HG03521 (cell line): ENCODE measurements around the gene LMF2.
"Not testable (repeated sequence)": the region's sequence is repeated elsewhere in the genome, so short reads cannot be mapped to it uniquely, and the experiment has no call there.

Source experiments
- ATAC-seq: cut with Tn5 transposase; IDR thresholded peaks from one replicate; pipeline ENCODE4 v1.9.1; 2021; ENCODE audit warnings: mild to moderate bottlenecking, moderate library complexity; ENCODE audit not compliant: unreplicated experiment

The LMF2 gene

DNA sequence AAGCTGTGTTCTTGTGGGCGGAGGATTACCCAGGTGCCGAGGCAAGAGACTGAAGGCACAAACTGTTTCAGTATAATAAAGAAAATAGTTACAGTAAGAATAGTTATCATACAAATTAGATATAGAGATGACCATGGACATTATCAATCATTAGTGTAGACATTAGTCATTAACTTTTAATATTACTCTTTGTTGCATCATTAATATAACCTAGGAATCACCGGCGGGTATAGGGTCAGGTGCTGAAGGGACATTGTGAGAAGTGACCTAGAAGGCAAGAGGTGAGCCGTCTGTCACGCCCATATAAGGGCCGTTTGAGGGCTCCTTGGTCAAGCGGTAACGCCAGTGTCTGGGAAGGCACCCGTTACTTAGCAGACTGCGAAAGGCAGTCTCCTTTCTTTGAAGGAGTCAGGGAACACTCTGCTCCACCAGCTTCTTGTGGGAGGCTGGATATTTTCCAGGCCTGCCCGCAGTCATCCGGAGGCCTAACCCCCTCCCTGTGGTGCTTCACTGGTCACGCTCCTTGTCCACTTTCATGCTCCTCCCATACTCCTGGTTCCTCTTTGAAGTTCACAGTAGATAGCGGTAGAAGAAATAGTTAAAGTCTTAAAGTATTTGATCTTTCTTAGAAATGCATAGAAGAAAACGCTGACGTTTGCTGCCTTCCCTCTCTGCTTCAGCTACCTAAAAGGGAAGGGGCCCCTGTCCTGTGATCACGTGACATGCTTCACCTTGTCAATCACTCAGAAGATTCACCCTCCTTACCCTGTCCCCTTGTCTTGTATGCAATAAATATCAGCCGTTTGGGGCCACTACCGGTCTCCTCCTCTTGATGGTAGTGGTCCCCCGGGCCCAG is 26.6 kb upstream of the LMF2 start:
- not testable (repeated sequence) for ATAC-seq

DNA sequence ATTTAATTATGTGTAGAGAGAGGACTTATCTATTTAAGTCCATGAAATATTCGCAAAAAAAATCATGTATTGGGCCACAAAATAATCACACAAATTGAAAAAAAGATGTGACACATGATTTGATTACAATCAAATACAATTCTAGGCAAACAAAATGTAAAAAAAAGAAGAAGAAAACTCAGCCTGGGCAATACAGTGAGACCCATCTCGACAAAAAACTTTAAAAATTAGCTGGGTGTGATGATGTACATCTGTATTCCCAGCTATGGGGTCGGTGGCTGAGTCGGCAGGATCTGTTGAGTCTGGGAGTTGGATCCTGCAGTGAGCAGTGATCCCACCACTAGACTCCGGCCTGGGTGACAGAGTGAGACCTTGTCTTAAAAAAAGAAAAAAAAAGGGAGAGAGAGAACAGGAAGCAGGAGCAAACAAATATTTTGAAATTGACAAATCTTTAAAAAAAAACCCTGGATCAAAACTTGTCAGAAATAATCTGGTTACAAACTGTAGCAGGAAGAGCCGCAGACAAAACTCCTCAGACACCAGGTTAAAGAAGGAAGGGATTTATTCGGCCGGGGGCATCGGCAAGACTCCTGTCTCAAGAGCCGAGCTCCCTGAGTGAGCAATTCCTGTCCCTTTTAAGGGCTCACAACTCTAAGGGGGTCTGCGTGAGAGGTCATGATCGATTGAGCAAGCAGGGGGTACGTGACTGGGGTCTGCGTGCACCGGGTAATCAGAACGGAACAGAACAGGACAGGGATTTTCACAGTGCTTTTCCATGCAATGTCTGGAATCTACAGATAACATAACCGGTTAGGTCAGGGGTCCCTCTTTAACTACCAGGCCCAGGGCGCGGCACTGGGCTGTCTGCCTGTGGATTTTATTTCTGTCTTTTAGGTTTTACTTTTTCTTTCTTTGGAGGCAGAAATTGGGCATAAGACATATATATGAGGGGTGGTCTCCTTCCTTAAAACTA is 25.6 kb upstream of the LMF2 start:
- no peak for ATAC-seq

DNA sequence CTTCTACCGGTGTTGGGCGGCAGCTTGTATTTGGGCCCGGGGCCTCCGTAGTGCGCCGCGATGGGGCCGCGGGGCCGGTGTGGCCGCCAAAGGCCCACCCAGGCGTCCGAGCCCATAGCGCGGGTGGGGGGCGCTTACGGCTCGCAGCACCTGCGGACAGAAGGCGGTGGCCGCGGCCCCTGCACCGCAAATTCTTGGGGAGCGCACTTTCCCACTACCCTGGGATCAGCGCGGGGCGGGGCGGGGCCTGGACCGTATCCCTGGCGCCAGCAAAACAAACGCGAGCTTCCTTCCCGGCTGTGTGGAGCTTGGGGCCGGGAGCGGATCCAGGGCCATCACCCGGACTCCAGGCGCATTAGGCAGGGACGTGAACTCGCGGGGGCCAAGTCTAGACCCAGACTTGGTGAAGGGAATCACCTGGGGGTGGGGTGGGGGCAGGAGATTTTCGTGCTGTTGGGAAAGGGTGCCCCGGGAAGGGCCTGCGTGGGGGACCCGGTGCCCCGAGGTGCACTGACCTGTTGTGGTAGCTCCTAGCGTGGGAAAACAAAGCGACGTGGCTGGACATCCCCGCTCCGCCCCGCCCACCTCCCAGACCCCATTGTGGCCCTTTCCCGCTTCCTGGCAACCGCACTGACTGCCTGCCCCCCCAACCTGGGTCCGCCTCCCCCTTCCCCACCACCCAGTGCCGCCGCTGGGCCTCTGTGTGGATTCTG is 24.6 kb upstream of the LMF2 start:
- ATAC-seq, result no peak

DNA sequence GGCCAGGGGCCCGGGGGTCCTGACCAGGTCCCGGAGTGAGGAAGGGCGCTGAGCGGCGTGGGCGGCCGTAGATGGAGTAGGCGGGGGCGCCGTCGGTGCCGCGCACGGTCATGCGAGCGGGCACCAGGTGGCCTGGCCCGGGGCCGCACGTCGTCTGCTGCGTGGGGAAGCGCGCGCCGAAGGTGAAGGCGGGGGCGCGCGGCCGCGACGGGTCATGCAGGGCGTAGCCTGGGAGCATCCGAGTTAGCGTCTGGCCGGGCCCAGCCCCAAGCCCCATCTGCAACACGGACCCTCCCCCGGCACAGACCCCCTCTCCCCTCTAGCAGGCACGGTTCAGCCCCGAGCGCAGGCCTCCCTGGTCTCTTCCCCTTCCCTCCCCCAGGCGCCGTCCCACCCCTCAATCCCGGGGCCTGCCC is 24.1 kb upstream of the LMF2 start:
- no peak for ATAC-seq

DNA sequence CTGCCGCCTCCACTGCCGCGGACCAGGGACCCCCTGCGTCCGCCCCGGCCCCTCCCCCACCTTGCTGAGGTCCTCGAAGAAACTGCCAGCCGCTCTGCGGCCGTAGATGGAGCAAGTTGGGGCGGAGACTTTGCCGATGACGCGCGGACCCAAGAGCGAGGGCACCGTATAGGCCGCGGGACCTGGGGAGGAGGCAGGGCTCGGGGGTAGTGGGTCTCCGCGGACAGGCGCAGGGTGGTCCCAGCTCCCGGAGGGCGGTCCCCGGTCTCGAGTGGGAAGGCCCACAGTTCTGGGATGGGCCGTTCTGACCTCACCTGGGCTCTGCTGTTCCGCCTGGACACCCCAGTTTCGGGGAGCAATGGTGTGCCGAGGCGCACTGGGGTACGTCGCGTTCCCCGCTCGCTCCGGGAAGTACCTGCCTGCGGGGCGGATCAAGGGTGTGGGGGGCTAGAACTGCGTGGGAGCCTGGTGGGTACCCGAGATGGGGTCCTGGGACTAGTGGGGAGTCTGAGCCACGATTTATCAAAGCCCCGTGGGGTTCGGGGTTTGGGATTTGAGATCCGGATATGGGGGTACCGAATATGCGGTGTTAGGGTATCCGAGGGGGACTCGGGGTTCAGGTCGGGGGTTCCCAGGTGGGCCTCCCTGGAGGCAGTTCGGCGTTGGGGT is 23.5 kb upstream of the LMF2 start:
- ATAC-seq, result no peak

DNA sequence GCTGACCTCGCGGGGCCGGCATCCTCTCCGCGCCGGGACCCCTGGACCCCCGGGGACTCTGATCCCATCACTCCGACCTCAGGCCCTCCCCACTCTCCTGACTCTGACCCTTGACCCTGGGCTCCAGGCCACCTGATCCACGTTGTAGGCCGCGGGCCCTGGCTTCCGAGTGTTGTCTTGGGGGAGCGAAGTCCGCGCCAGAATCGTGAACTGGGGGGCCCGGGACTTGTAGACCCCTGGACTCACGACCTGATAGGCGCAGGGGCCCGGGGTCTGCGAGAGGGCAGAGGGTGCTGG is 23.0 kb upstream of the LMF2 start:
- ATAC-seq, result no peak

DNA sequence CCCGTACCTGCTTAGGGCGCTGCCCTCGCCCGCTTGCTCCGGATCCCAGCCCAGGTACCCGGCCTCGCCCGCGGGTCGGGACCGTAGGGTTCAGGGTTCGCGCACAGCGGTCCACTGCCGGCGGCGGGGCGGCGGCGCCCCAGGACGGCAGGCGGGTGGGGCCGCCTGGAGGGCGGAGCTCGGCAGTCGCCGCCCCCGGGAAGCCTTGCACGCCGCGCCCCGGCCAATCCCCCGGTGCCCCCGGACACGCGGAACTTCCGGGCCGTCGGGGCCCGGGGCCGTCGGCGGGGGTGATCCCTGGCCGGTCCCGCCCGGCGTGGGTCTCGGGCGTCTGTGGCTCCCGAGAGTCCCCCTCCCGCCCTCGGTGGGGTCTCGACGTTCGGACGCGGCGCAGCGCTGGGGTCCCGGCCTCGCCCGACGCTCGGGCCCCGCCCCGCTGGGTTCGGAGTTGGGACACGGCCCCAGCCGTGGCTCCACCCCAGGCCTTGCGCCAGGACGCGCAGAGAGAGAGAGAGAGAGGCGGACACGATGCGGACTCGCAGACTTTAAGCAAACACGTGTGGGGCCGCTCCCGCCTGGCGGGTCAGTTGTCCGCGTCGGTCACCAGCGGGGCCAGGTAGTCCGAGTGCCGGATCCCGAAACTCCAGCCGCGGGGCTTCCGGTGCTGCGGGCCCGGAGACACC is 22.5 kb upstream of the LMF2 start, which contains the start of gene TYMP:
TSS of gene TYMP (minus strand) at position 116 of the 683 bp plus-strand sequence. CDS start 303 bp downstream, outside the sequence.
- peak; percentile 20 for ATAC-seq

DNA sequence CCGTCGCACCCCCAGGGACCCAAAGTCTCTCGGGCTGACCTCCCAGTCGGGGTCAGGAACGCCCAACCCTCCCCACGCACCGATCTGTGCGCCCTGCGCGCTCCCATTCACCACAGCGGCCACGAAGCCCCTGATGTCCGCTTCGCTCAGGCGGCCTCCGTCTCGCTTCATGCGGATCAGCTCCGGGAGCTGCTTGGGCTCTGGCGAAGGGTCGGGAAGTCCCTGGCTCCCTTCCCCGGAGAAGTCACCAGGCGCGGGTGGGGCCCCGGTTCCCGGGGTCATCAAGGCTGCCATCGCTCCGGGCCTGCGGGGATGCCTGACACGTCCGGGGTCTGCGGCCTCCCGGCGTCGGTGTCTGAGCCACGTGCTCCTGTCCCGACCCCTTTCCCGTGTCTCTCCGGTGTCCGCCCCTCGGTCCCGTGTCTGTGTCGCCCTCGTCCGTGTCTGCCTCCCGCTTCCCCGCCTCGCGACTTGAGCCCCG is 22.0 kb upstream of the LMF2 start:
- no peak for ATAC-seq

DNA sequence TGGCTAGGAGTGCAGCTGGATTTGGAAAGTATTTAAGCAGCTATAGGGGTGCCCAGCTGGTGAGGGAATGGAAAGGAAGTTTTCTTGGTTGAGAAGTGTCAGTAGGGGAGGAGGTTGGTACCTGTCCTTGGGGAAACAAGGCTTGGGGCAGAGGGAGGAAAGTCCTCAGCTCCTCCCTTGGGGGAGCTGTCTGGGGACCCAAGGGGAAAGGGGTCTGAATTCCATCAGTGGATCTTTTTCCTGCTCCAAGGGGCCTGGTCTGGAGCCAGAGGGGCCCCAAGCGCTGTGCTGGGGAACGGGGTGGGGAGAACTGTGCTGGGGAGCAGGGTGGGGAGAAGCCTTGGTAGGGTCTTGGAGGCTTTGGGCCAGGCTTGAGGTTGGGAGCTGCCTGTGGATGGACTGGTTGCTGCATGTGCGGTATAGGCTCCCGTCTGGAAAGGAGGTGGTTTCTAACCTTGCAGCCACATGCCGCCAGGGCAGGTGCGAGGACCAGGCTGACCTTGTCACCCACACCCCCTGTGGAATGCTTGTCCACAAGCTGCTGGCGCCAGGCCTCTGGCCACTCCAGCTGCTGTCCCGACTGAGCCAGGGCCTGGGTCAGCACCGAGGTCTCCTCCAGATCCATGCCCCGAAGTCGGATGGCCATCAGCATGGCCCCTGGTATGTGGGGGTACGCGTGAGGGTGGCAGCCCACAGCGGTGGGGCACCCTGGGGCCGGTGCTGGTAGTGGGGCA is 21.3 kb upstream of the LMF2 start:
- no peak for ATAC-seq

DNA sequence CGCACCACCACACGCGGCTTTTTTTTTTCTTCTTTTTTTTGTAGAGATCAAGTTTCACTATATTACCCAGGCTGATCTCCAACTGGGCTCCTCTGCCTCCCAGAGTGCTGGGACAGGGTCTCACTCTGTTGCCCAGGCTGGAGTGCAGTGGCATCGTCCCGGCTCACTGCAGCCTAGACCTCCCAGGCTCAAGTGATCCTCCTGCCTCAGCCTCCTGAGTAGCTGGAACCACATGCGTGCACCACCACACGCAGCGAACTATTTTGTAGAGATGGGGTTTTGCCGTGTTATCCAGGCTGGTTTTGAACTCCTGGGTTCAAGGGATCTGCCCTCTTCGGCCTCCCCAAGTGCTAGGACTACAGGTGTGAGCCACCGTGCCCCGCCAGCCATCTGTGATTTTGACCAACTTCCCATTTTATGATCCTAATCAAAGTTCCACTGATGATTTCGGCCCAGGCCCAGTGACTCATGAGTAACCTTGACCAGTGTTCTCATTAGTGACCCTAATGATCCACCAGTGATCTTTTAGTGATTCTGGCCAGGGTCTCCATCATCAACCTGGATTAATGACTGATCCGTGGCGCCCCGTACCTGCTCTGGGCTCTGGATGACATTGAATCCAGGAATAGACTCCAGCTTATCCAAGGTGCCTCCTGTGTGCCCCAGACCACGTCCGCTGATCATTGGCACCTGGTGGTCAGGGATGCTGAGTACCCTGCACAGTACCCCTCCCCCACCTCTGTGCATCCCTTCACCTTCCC is 20.6 kb upstream of the LMF2 start:
- no peak for ATAC-seq

DNA sequence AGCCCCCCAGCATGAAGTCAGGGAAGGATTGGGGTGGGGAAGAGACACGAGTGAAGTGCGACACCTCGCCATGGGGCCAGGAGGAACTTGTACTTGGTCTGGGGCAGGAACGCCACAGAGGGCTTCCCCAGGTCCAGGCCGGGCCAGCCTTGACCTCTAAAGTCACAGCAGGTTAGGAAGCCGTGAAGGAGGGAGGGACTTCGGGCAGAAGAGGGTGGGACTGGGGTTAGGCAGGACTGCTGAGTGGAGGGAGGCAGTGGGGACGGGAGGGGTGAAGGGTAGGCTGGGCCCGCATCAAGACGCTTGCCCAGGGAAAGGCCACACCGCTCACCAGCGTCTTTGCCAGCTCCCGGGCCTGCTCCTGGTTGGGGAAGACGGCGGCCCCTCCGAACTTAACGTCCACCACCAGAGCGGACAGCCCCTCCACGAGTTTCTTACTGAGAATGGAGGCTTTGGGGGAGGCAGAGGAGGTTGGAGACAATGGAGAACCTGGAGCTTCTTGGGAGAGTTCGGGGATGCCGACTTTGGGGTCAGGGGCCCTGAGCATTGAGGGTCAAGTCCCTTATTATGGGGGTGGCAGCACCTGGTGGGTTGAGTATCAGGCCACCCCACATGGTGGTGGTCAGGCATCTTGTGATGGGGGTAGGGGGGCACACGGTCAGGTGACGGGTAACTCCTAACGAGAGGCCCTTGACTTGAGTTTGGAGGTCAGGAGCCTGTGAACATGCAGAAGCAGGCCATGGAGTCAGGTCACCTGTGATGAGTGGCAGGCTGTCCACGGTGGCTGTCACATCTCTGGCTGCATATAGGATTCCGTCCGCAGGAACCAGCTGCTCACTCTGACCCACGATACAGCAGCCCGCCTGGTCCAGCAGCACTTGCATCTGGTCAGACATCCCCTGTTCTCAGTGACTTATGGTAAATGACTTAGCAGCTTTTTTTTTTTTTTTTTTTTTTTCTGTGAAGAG is 19.6 kb upstream of the LMF2 start:
- ATAC-seq, result no peak

DNA sequence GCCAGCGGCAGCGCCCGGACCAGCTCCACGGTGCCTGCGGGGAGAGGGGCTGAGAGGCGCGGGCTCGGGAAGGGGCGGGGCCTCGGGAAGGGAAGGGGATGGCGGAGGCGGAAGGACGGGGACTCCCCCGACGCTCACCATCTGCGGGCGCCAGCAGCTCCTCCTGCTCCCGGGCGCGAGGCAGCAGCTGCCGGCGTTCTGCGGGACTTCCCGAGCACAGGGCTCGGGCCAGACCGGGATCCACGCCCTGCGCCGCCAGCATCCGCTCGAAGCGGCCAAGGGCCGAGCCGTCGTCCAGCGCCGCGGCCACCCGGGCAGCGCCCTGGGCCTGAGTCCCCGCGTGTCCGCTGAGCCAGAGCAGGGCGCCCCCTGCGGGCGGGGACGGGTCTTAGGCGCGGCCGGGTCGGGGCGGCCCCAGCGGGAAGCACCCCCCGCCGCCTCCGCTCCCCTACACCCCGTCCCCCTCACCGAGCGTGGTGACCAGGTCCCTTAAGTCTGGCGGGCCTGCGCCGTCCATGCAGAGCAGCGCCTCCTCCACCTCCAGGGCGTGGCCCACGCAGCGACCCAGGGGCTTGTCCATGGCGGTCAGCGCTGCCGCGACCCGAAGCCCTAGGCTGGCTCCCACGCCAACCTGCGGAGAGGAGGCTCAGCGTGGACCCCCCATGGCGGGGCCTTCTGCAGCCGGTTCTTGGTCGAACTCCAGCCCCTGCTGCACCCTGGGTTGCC is 18.8 kb upstream of the LMF2 start:
- peak; percentile 16 for ATAC-seq

DNA sequence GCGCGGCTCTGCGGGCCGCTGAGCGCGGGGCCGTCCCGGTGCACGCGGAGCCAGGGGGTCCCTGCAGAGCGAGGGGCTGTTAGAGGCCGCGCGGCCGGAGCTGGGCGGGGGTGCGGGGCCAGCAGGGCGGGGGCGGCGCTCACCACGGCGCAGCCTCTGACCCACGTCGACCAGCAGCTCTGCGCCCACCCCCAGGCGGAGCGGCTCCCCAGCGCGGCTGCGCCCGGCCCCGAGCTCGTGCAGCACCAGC is 18.3 kb upstream of the LMF2 start:
- ATAC-seq, result peak; percentile 19

DNA sequence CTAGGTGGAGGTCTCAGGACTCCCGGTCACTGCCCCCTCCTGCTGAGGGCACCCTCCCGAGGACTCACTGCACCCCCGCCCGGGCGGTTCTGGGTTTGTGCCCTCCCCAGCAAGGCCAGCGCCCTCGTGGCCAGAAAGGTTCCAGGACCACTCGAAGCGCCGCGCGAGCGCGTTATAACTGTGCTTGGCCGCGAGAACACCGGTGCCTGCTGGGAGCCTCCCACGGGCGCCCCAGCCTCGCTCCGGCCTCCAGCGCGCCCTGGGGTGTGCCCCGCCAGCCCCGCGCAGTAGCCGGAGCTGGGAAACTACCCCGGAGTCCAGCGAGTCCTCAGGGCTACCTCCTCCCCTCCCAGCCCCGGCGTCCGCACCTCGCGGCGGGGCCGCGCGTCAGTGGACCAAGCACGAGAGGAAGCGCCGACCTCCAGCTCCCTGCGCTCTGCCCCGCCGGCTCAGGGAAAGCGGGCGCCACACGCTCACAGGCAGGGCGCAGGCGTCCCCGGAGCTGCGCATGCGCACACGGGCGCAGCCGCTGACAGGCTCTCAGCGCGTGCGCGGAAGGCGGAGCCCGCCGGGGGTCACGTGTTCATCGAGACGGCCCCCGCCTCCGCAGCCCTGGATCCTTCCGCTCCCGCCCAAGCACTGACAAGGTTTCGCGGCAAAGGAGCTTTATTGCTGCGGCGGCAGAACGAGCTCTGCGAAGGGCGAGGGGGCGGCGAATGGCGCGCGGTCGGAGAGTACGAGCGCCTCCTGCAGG is 17.8 kb upstream of the LMF2 start, which contains the start of gene SCO2:
TSS of gene SCO2 (minus strand) at position 495 of the 754 bp plus-strand sequence. CDS start 1,187 bp downstream, outside the sequence.
- peak; percentile 35 for ATAC-seq

DNA sequence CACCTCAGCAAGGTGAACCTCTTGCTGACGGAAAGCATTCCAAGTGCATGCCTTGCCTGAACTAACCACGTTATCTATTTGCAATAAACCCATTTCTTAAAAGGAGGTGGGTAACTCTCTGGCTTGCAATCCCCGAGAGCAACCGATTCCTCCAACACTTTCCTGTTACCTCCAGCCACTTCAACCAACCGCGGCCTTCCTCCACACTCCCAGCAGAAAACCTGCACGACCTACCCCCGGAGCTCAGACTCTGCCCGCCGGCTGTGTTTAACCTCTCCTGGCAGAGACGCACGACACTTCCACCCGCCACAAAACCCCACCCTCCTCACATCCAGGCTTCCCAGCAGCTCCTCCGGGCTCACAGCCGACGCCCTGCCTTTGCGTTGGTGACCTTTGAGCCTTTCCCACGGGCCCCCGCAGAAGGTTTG is 17.2 kb upstream of the LMF2 start:
- ATAC-seq, result no peak
